ENCODE results near the gene ZFP82.

Gene ZFP82

GRCh38 chr19:36418287-36419001, at the start of gene ZFP82:
Gene ZFP82, minus strand, starts transcription at chr19:36418644. Its CDS starts 8,855 bp downstream, at chr19:36409789.
- DNase-seq (ENCODE audit: low read depth in 3 of 3) = peak; percentile 40 to 76 (median 67)

- DNase-seq (ENCODE audit: low read depth in 3 of 3) = no peak
Observed at GRCh38 chr19:36460046-36460445, 41.6 kb upstream of the ZFP82 start.

- DNase-seq (ENCODE audit: low read depth in 3 of 3) = no peak
Observed at GRCh38 chr19:36456831-36457230, 38.4 kb upstream of the ZFP82 start.

GRCh38 chr19:36449059-36449670, 30.7 kb upstream of the ZFP82 start:
- no peak for DNase-seq (ENCODE audit: low read depth in 3 of 3)

GRCh38 chr19:36441339-36441738, 22.9 kb upstream of the ZFP82 start:
- DNase-seq (ENCODE audit: low read depth in 3 of 3) = no peak

- DNase-seq (ENCODE audit: low read depth in 3 of 3) = no peak
Observed at GRCh38 chr19:36436531-36436930, 18.1 kb upstream of the ZFP82 start.

- DNase-seq (ENCODE audit: low read depth in 3 of 3) = no peak
Observed at GRCh38 chr19:36423925-36424324, 5.5 kb upstream of the ZFP82 start.

- no peak for DNase-seq (ENCODE audit: low read depth in 3 of 3)
Observed at GRCh38 chr19:36421749-36422481, 3.5 kb upstream of the ZFP82 start.

- no peak for DNase-seq (ENCODE audit: low read depth in 3 of 3)
Observed at GRCh38 chr19:36420961-36421748, 2.7 kb upstream of the ZFP82 start.

- DNase-seq (ENCODE audit: low read depth in 3 of 3) = no peak
Observed at GRCh38 chr19:36417752-36418286, 625 bp downstream of the ZFP82 start.

- DNase-seq (ENCODE audit: low read depth in 3 of 3) = no peak
Observed at GRCh38 chr19:36409841-36410240, 8.6 kb downstream of the ZFP82 start.

GRCh38 chr19:36408101-36408500, 10.3 kb downstream of the ZFP82 start:
- no peak for DNase-seq (ENCODE audit: low read depth in 3 of 3)

- no peak for DNase-seq (ENCODE audit: low read depth in 3 of 3)
Observed at GRCh38 chr19:36404498-36404897, 13.9 kb downstream of the ZFP82 start.

- no peak for DNase-seq (ENCODE audit: low read depth in 3 of 3)
Observed at GRCh38 chr19:36401475-36401874, 17.0 kb downstream of the ZFP82 start.

GRCh38 chr19:36398571-36398970, 19.9 kb downstream of the ZFP82 start:
- no peak for DNase-seq (ENCODE audit: low read depth in 3 of 3)

- DNase-seq (ENCODE audit: low read depth in 3 of 3) = no peak
Observed at GRCh38 chr19:36392916-36393673, 25.3 kb downstream of the ZFP82 start.

- peak in 1 of 3 experiments; percentile 1 for DNase-seq (ENCODE audit: low read depth in 3 of 3)
Observed at GRCh38 chr19:36379510-36379819, 39.0 kb downstream of the ZFP82 start.

GRCh38 chr19:36378625-36379509, 39.6 kb downstream of the ZFP82 start, which contains the start of gene ZFP14:
Gene ZFP14, minus strand, starts transcription at chr19:36379201. Its CDS starts 11,309 bp downstream, at chr19:36367892.
- DNase-seq (ENCODE audit: low read depth in 3 of 3) = peak; percentile 88 to 94 (median 93)

- no peak for DNase-seq (ENCODE audit: low read depth in 3 of 3)
Observed at GRCh38 chr19:36377541-36378178, 40.8 kb downstream of the ZFP82 start.

Measured in stimulated activated CD4-positive, alpha-beta T cell treated with anti-CD3 and anti-CD28 coated beads, TNF-alpha, amount 100 ng/mL, for 24 hours (primary cell).